ENCODE results near the gene FBXO42. TPM values are rescaled to one million over a fixed set of nuclear protein-coding genes. Genes with fewer than 3 reads are reported as not detected.

Gene FBXO42
- total RNA-seq, 1 donor from 2014 or later: 16.1 TPM

DNA sequence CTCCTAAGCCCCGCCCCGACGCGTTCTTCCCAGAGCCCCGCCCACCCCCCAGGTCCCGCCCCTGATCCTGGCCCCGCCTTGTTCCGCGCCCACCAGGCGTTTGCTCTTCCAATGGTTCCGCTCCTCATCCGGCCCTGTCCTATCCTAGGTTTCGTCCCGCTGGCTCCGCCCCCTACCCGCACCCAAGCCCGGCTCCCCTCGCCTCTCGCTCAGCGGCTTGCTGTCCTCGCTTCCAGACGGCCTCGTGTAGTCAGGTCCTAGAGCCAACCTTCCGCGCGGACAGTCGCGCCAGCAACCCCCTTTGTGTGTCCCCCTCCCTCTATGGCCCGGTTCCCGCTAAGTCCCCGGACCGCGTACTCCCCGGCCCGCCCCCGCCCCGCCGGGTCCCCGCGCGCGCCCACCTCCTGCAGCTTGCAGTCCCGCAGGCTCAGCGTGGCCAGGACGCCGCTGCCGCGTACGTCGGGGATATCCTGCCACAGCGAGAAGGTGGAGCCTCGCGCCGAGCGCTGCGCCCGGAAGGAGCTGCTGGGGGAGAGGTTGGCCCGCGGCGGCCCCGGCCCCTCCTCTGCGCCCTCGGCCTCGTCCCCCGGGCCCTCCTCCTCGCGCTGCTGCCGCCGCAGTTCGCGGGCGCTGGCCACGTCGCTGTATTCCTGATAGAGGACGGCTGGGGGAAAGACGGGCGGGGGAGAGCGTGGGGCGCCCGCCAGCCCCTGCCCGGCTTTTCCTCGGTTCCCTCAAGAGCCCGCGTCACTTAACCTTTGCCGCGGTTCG is 145.5 kb downstream of the FBXO42 start:
- peak; percentile 98 for DNase-seq (ENCODE audit: low spot score)

DNA sequence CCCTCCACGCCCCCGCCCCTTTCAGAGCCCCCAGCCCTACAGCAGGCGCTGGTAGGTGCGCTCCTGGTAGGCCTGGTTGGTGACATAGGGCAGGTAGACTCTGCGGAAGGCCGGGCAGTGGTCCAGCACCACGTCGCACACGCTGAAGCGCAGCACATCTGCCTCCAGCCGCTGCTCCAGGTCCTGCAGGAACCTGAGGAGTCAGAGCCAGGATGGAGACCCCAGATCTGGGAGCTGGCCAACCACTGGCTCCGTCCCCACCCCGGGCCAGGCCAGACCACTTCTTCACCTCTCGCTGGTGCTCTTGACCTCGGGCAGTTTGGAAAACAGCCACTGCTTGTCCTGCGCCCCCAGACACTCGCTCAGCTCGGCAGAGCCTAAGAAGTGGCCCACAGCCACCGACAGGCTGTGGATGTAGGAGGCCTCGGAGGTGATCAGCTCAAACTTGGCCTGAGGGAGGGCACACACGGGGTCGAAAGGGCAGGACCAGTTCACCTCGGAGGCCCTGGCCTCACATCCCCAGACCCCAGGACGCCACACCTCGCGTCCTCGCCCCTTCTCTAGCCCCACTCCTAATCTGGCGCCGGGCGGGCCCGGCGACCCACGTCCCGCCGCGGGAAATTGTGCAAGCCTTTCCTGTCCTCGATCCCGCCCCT is 146.3 kb downstream of the FBXO42 start:
- DNase-seq (ENCODE audit: low spot score): no peak

DNA sequence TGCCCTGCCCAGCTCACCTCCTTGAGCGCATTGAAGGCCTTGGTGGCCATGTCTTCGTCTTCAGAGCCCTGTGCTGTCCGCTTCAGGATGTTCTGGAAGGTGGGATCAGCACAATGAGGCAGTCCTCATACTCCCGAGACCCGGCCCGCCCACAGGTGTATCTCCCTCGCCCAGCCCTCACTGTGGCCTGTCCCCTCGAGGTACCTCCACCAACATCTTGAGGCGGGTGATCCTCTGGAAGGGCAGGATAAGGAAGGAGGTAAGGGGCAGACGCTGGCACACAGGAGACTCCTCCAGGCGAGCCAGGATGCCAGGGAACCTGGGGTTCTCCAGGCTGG is 147.0 kb downstream of the FBXO42 start:
- DNase-seq (ENCODE audit: low spot score): no peak

DNA sequence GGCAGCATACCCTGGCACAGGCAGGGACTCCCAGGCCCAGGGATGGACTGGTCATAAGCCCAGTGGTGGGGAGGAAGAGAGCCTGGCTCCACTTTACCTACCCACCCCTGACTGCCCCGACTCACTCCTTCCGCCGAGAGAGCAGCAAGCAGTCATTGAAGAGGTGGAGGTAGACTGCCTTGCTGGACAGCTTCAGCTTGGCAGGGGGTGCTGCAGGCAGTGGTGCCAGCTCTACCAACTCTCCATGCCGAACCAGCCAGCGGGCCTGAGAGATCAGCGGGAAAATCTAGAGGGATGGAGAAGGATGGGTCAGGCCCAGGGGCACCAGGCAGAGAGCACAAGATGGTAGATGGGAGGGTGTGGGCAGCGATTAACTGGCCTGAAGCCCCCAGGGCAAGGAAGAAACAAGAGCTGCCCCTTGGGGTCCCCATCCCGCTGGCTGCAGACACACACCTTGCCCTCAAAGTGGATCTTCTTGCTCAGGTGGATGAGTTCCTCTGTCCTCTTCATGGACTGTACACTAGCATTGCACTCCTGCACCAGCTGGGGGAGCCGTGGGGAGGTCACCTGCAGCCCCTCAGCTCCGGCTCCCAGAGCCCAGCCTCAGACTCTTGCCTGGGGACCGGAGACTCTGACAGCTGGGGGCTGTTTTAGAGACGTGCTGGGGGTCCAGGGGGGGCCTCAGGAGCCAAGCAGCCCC is 147.5 kb downstream of the FBXO42 start:
- DNase-seq (ENCODE audit: low spot score): no peak

DNA sequence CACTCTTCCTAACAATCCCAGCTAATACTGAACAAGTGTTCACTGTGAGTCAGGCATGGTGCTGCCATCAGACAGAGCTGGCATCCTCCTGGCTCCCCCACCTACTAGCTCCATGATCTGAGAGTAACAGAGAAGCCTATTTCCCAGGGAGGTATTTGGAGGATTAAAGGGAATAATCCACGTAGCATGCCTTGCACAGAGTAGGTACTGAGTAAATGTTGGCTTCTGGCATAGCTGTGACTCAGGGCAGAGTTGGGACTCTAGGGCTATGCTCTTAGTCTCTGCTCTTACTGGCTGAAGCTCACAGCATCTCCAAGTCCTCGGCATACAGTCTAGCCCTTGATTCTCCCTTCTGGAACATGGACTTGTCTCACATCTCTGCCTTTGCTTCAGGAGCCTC is 148.1 kb downstream of the FBXO42 start:
- DNase-seq (ENCODE audit: low spot score): no peak

DNA sequence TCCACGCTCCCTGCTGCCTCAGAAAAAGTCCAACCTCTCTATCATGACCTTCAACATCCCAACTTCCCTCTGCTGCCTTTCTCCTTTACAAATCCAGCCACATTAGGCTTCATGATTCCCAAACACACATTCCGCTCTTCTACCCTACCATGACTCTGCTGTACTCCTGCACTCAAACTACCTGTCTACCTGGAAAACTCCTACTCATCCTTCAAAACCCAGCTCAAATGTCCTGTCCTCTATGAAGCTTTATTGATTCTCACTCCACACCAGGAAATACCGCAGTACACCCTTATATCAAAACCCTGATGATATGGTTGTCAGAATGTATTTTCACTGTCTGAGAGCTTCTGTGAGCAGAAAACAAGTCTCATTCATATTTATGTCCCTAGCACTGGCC is 148.7 kb downstream of the FBXO42 start:
- DNase-seq (ENCODE audit: low spot score): no peak

DNA sequence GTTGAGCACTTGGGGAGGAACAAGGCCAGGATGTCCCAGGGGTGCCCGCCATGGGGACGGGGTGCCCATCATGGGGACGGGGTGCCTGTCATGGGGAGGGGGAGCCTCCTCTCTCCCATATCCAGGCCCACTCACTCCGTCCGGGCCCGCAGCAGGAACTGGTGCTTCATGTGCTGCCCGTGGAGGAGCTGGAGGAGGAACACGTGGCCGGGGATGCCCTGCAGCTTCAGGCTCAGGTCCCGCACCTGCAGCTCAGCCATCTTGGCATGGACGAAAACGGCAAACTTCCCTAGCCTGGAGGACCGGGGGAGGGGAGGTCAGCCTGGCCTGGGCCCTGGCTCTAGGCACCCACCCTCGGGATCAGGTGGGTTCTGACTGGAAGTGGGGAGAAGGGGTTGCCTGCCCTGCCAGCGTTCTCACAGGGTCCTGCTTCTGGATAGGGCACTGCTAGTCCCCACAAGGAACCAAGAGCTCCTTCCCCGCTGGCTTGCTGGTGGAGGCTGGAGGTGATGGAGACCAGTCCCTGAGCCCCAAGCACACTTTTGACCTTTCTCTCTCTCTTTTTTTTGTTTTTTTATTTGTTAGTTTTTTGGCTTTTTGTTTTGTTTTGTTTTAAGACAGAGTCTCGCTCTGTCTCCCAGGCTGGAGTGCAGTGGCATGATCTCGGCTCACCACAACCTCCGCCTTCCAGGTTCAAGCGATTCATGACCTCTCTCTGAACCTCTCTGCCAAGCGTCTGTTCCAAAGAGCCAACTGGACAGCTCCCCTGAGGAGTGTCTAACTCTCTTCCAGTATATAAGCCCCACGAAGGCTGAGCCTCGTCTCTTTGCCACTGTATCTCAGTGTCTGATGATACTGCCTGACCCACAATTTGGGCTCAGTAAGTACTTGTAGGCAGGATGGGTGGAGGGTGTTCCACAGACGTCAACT is 149.7 kb downstream of the FBXO42 start:
- DNase-seq (ENCODE audit: low spot score): no peak

DNA sequence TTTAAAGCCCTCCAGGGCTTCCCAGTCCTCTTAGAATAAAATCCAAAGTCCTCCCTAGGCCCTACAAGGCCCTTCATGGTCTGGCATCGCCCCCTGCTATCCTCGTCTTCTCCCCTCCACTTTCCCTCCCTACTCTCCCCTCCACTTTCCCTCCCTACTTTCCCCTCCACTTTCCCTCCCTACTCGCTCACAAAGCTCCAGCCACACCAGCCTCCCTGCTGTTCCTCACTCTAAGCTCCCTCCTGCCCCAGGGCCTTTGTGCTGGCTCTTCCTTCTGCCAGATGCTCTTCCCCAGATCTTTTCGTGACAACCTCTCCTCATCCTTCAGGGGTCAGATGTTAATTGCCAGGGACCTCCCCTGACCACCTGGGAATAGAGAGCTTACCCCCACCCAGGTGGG is 152.6 kb downstream of the FBXO42 start:
- DNase-seq (ENCODE audit: low spot score): no peak

DNA sequence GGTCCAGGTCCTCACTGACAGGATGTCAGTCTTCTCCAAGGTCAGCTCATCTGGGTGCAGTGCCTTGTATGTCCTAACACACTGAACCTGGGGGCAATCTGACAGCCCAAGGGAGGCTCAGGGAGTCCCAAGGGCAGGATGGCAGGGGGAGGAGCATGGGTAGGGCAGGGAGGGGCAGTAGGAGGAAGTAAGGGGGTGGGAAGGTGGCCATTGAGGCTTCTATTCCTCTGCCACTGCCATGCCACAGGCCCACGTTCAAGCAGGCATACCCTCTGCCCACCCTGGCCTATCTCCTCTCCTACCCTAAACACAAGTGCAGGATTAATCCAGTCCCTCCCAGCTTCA is 153.2 kb downstream of the FBXO42 start:
- DNase-seq (ENCODE audit: low spot score): no peak

DNA sequence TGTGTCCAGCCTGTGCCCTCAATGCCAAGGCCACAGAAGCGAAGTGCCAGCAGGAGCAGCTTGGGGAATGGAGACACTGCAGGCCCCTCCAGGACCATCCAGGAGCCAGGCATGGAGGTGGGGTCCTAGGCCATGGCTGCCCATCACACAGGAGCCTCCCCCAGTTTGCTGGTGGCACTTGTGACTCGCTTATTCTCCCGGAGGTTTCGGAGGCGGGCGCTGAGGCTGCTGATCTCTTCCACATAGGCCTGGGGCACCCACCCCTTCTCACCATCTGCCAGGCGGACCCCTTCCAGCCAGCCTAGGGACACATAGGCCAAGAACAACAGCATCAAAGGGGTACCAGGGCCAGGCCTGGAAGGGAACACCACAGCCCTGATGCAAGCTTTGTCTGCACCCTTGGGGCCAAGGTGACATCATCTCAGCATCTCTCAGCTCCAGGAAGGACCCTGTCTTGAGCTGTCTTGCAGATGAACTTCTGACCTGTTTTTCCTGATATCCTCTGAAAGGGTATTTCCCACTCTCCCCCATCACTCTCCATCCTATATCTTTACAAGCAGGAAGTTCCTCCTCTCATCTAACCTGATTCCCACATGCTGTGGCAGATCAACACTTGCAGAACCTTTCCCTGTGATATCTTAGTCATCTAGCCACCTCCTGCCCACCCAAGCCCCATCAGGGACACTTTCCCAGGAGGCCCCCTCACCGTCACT is 153.7 kb downstream of the FBXO42 start:
- DNase-seq (ENCODE audit: low spot score): no peak

DNA sequence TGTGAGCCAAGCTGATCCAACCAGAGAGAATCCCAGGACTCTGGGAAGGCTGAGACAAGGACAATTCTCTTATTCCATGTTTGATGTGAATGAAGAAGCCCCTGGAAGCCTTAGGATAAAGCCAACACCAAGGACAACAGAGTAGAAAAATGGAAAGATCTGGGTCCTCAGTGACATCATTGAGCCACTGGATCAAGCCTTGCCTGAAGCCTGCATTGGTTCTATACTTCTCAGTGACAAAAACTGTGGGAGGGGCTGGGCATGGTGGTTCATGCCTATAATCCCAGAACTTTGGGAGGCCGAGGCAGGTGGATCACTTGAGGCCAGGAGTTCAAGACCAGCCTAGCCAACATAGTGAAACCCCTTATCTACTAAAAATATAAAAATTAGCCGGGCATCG is 155.4 kb downstream of the FBXO42 start:
- DNase-seq (ENCODE audit: low spot score): no peak

Other genes starting within 250 kb of the FBXO42 start
- 17.6 TPM for gene EPHA2, start 196.4 kb downstream of the FBXO42 start, total RNA-seq
- 6.7 TPM for gene ARHGEF19, start 139.8 kb downstream of the FBXO42 start, total RNA-seq
- 1.9 TPM for gene CPLANE2, start 115.3 kb downstream of the FBXO42 start, total RNA-seq
- 133 TPM for gene SZRD1, start 14.8 kb upstream of the FBXO42 start, total RNA-seq
- not detected for gene SPATA21, start 84.9 kb upstream of the FBXO42 start, total RNA-seq
- gene NECAP2, start 88.2 kb upstream of the FBXO42 start, total RNA-seq: 49.7 TPM
- 6,165 TPM for gene RNU1-1, start 161.8 kb upstream of the FBXO42 start, total RNA-seq

Data from mesenteric fat pad (tissue), 1 donor.